GM19193 (cell line): Measurements from ENCODE around the gene MAP2K3.

Experiments
- POLR2A ChIP-seq: IDR thresholded peaks from 4 replicates; pipeline ENCODE4 v1.6.1; 2011; ENCODE audit not compliant: insufficient read depth, insufficient read length; ENCODE audit errors: extremely low read depth

Gene MAP2K3

DNA sequence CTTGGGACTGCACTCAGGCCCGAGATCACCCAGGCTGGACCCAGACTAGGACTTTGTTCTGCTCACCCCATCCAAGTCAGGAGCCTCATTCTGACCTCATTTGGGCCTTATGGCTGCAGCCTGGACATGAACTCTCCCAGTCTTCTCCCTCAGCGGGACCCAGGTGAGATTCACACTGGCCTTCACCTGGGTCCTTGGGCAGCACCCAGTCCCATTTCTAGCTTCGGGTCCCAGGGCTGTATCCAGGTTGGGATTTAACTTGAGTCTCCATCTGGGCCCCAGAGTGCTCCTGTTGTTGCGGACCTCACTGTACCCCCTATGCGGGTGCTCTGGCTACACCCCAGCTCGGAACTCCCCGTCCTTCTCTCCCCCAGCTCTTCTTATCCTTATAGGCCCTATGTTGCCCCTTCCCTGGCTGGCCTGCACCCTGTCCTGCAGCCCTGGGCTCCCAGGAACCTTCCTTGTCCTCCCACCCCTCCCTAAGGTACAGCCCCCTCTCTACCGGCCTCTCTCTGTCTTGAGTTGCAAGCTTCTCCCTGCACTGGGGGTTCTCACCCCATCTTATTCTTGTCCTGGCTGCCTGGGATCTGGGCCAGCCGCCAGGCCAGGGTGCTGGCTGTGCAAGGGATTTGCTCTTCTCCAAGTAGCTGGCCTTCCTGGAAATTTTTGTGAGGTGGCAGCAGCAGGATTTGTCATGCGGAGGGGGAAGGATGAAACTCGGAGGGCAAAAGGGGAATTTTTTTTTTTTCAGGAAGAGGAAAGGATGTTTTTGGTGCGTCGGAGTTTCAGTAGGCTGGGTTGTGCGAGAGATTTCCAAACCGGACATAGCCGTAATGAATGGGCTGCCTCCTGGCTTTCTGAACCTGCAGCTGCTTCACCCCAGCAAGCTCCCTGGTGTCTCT is 904 bp downstream of the MAP2K3 start:
- TF ChIP-seq POLR2A: no peak

DNA sequence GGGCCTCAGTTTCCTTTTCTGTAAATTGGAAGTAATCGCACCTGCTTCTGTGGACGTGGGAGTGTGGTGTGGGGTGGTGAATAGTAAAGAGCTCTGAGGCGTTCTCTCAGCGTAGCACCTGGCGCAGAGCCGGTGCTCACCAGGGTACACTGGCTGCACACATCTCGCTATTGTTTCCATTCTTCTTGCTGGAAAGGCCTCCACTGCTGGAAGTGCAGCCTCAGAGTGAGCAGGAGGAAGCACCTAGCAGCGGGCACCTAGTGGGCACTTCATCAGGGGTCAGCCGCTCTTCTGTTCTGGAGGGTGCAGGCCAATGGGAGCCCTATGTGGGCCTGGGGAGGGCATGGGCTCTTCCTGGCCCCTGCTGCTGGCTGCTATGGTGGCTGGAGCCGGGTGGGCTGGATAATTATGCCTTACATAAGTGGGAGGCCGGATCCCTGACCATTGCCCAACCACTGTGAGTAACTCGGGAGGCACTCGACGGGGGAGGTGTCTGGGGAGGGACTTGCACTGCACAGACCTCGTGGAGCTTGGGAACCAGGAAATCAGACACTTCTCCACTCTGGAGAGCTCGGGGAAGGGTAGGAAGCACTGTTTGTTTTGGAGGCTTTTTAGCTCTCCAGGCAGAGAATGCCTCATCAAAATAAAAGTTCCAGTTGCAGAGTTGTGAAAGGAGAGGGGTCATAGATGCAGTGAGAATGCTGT is 1.7 kb downstream of the MAP2K3 start:
- no peak for TF ChIP-seq POLR2A

DNA sequence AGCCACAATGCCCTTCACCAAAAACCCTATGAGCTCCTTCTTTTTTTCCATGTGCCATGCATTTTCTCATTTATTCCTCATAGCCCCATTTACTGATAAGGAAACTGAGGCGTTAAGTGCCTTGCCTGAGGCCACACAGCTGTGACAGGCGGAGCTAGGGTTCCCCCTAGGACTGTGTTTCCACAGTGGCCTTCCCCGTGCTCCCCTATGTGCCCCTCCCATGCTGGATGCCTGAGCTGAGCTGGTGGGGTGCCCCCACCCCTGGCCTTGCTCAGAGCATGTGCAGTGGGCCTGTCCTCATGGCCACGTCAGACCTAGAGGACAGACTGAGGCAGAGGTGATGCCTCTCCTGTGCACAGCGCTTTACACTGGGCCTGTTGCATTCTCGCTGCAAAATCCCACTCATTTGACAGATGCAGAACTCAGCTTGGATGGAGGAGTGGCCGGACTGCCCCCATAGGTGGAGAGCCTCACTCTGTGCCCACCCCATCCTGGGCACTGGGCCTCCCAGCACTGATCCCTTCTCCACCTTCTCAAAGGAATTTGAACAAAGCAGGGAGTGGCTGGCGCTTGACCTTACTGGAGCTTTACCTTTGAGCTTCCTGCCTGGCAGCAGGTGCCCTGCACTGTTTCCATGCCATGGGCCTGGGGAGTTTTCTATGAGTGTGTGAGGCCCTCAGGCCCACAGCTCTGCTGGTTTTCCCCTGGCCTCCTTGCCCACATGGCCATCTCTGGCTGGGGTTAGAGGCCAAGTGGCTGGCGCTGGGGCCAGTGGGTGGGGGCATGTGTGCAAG is 2.6 kb downstream of the MAP2K3 start:
- no peak for TF ChIP-seq POLR2A

DNA sequence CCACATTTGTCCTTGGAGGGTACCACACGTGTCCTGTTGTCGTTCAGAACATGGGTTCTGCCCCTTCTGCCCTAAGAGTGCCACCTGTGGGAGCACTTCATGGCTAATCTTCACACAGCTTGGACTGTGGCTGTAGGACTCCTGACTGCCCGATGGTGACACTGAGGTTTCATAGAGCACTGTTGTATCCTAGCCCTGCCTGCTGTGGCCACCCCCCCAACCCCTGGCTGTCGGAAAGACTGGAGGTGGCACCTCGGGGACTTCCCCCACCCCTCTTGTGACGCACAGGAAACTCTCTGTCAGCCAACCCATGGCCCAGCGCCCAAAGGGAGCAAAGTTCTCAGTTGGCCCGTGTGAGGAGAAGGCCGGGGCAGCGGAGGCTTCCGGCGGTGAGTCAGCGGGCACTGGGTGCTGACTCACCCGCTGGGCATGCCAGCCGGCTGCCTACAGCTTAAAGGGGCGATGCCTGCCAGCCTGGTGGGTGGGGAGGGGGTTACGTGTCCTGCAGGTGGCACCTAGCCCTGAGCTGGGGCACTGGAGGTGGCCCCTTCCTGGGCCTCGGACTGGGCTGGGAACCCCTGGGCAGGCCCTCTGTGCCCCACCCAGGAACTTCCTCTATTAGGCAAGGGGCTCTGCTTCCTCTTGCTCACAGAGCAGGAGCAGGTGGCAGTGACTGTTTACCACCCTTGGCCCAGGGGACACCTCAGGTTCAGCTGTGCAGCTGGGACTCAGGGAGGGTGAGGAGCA is 3.4 kb downstream of the MAP2K3 start:
- peak; percentile 74 for TF ChIP-seq POLR2A

DNA sequence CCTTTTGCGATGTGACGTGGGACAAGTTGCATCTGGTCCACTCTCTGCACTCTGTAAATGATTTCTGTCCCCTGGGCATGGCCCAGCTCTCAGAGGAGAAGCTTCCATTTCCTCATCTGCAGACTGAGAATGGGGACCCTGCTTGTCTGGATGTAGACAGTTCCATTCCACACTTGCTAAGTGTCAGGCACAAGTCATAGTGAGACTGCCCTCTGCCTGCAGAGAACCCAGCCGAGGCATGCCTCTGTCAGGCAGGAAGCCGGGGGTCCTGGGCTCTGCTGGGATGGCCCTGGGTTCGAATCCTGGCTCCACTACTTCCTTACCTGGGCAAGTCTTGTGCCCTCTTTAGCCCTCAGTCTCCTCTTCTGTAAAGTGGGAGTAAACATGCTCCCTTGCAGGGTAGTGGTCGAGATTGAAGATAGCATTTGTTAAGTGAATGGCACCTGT is 4.1 kb downstream of the MAP2K3 start:
- no peak for TF ChIP-seq POLR2A

DNA sequence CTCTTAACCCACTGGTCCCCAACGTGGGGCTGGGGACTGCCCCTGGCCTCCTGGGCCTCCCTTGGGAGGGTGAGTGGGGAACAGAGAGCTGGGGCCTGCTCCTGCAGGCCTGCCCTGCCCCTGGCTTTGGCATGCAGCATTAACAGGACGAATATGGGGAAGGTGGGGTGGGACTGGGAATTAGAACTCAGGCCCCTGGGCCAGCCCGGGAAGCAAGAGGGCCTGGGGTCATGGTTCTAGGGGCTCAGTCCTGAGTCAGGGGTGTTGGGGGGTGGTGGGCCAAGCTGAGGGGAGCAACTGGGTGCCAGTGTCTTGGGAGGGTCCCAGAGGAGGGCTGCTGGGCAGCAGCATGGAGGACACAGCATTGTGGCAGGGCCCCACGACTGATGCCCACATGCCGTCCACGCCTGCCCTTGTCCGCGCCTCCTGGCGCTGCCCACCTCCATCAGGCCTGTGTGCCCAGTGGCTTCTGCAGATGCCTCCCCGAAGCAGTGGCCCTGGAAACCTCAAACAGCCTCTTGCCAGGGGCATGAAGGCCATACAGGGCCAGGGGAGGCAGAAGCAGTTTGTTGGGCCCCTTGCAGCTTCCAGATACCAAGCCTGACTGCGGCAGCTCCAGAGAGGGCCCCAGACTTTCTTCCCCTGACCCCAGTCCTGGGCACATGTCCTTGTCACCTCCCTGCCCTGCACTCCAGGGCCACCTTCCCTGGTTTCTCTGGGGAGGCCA is 4.8 kb downstream of the MAP2K3 start:
- no peak for TF ChIP-seq POLR2A

DNA sequence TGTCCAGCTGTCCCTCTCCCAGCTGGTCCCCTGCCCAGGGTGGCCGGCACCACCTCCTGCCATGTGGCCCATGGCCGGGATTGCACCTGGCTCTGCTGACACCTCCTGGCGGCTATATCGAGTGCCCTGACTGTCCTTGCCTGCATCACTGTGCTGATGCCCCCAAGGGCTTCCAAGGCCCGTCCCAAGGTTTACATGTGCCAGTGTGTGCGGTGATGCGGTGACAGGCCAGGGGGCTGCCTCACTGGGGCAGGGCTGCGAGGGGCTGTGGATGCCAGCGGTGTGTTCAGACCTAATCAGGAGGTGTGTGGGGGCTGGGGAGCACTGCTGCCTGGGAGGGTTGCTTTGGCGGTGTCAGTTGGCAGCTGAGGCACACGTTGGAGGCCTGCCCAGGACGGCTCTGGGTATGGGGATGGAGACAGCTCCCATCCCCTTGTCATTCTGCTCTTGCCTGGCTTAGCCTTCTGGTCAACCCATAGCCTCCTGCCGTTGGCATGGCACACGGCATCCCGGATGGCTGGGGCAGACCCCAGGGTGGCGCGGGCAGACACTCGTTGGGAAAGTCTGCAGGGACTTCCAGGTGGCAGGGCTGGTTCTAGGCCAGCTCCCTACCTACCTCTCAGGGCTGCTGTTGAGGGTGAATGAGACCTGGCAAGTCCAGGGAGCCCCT is 5.5 kb downstream of the MAP2K3 start:
- no peak for TF ChIP-seq POLR2A

DNA sequence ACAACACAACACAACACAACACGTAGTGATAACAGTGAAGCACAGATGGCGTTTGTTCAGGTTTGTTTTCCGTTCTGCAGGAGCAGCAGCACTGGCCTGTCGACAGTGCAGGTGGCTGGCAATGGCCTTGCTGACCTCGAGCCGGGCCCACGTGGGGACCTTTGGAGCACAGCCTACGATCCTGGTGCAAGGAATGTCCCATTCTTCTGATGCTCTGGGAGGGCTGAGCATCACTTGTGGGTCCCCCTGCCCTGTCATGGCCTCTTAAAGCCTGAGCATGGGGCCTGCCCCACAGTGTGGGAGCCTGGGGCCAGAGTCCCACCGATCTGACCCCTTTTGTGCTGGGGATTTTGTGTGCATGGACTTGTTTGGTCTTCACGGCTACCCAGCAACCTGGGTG is 6.8 kb downstream of the MAP2K3 start:
- no peak for TF ChIP-seq POLR2A

DNA sequence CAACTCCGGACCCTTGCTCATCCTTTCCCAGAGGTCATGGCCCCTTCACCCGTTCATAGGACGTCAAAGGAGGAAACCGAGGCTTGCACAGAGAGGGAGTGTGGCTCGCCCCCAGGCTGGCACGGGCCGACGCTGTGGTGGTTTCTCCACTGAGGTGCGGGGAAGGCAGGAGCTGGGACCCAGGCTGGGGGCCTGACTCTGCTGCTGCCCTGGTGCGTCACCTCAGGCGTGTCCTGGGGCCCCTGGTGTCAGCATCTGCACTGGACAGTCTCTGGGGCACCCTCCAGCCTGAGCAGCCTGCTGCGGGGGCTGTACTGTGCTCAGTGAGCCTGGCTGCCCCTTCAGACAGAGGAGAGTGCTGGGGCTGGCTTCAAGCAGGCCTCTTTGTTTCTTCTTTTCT is 7.4 kb downstream of the MAP2K3 start:
- no peak for TF ChIP-seq POLR2A

DNA sequence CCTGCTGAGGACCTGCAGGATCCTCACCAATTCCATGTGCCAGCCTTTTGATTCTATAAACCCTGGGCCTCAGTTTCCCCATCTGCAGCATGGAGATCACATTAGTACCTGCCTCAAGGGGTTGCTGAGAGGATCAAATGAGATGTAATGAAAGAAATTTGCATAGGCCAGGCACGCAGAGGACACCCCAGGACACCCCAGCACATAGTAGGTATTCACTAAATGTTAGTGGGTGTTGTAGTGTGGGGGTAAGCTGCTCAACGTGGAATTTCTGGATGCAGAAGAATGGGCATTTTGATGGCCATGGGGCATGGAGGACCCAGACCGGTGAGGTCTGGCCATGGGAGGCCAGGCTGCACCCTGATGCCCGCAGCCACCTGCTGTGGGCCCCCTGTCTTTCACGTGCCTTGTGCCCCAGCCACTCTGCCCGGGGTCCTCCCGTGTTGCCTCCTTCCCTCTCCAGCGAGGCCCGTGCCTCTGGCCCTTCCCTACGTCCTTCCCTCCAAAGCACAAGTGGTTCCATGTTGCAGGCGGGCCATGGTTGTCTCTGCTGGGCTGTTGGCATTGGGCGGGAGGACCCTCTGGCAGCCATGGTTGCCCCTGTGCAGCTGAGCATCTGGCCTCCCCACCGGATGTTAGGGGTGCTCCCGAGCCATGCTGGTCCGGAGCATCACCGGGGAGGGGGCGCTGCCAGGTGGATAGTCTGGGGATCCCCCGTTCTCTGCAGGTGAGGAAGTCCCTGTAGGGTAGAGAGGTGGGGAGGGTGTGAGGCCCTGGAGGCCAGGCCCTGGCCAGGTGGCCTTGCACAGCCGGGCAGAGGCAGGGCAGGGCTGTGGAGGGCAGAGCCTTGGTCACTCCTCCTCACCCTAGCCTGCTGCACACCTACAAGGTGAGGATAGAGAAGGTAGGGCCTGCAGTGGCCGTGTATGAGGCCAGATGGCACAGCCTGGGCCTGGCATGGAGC is 8.6 kb downstream of the MAP2K3 start:
- TF ChIP-seq POLR2A: no peak

DNA sequence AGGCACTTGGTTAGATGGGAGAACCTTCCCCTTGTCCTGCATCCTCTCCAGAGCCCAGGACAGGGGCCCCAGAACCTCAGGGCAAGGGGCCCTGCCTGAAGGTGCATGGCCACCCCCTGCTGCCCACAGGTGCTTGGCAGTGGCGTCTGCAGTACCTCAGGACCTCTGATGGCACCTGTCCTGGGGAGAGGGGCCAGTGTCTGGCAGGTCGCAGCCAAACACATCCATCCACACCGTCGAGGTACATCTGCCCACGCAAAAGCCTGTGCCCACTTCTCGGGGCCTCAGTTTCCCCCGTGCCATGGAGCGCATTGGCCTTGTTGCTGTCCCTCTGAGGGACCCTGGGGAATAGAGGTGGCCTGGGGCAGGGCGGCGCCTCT is 9.3 kb downstream of the MAP2K3 start:
- no peak for TF ChIP-seq POLR2A

DNA sequence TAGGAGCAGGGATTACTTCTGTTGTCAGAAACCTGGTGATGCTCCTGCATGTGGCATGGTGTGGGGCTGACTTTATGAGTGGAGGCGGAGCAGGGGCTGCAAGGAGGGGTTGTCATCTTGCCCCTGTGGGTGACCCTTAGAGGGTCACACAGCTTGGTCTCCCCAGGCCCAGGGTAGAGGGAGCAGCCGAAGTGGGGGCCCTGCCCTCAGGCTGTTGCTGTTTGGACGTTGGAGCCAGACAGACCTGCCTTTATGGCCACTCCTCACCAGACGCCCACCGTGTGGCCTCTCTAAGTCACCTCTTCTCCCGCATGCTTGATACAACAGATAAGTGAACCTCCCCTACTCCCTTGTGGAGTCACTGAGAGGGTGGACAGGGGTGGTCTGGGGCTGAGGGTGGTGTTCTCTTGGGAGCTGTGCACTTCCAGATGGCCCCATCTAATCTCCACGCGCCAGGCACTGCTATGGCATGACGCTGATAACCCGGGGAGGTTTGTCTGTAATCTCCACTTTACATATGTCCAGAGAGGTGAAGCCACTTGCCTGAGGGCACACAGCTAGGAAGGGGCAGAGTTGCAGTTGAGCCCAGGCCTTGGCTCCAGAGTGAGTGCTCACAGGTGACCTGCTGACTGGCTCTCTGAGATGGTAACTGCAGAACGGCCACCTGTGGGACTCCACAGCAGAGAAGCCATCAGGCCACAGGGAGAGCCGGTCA is 10.0 kb downstream of the MAP2K3 start:
- no peak for TF ChIP-seq POLR2A
